ENCODE results near the gene ROCK2.

ROCK2 gene

GRCh38 chr2:11388262-11389051 lies 44.0 kb upstream of the ROCK2 start:
- H3K4me3 ChIP-seq (ENCODE audit: low read length), result no peak overlapping the region
- TF ChIP-seq, protein P1, sequence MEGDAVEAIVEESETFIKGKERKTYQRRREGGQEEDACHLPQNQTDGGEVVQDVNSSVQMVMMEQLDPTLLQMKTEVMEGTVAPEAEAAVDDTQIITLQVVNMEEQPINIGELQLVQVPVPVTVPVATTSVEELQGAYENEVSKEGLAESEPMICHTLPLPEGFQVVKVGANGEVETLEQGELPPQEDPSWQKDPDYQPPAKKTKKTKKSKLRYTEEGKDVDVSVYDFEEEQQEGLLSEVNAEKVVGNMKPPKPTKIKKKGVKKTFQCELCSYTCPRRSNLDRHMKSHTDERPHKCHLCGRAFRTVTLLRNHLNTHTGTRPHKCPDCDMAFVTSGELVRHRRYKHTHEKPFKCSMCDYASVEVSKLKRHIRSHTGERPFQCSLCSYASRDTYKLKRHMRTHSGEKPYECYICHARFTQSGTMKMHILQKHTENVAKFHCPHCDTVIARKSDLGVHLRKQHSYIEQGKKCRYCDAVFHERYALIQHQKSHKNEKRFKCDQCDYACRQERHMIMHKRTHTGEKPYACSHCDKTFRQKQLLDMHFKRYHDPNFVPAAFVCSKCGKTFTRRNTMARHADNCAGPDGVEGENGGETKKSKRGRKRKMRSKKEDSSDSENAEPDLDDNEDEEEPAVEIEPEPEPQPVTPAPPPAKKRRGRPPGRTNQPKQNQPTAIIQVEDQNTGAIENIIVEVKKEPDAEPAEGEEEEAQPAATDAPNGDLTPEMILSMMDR (conservative IDR thresholded peaks at IDR 0.05; ENCODE audit: low read length), result no peak
- no peak for DNase-seq (ENCODE audit: low read depth)

DNA sequence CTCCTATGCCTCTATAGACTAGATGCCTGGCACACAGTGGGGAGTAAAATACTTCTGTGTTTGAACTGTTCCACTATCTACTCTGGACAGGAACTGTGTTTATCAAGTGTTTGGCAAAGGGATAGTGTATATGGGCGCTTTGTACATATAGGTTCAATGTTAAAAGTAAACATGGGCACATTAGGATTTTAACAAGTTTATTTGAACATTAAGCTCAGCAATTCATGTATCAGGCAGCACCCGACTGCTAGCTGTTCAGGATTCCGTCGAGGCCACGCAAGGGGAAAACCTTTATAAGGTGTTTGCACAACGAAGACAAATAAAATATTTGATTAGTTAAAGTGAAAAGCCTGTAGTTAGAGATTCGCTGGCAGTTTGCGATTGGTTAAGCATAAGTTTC lies 43.4 kb upstream of the ROCK2 start:
- TF ChIP-seq, protein P1 (conservative IDR thresholded peaks at IDR 0.05; ENCODE audit: low read length), result no peak
- no peak for DNase-seq (ENCODE audit: low read depth)
- no peak overlapping the region for H3K4me3 ChIP-seq (ENCODE audit: low read length)

- peak; percentile 89 for DNase-seq (ENCODE audit: low read depth)
- H3K4me3 ChIP-seq (ENCODE audit: low read length), result no peak overlapping the region
- TF ChIP-seq, protein P1 (conservative IDR thresholded peaks at IDR 0.05; ENCODE audit: low read length), result no peak
Measured at GRCh38 chr2:11387100-11387390, 42.6 kb upstream of the ROCK2 start.

DNA sequence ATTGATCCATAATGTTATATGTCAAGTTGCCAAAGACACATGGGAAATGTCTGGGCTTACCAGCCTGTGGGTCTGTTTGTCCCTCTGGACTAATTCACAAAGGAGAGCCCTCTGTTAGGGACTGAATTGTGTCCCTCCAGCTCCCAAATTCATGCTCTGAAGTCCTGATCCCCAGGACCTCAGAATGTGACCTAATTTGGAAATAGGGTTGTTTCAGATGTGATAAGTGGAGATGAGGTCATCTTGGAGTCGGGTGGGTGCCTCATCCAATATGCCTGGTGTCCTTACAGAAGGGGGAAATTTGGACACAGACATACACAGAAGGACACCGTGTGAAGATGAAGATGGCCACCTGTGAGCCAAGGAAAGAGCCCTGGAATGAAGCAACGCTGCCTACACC lies 41.4 kb upstream of the ROCK2 start:
- TF ChIP-seq, protein P1 (conservative IDR thresholded peaks at IDR 0.05; ENCODE audit: low read length), result no peak
- no peak for DNase-seq (ENCODE audit: low read depth)
- H3K4me3 ChIP-seq (ENCODE audit: low read length), result no peak overlapping the region

- DNase-seq (ENCODE audit: low read depth), result no peak
- TF ChIP-seq, protein P1 (conservative IDR thresholded peaks at IDR 0.05; ENCODE audit: low read length), result no peak
- no peak overlapping the region for H3K4me3 ChIP-seq (ENCODE audit: low read length)
Measured at GRCh38 chr2:11385216-11385615, 40.8 kb upstream of the ROCK2 start.

- TF ChIP-seq, protein P1 (conservative IDR thresholded peaks at IDR 0.05; ENCODE audit: low read length), result no peak
- no peak overlapping the region for H3K4me3 ChIP-seq (ENCODE audit: low read length)
- peak; percentile 94 for DNase-seq (ENCODE audit: low read depth)
Measured at GRCh38 chr2:11379558-11379957, 35.1 kb upstream of the ROCK2 start.

DNA sequence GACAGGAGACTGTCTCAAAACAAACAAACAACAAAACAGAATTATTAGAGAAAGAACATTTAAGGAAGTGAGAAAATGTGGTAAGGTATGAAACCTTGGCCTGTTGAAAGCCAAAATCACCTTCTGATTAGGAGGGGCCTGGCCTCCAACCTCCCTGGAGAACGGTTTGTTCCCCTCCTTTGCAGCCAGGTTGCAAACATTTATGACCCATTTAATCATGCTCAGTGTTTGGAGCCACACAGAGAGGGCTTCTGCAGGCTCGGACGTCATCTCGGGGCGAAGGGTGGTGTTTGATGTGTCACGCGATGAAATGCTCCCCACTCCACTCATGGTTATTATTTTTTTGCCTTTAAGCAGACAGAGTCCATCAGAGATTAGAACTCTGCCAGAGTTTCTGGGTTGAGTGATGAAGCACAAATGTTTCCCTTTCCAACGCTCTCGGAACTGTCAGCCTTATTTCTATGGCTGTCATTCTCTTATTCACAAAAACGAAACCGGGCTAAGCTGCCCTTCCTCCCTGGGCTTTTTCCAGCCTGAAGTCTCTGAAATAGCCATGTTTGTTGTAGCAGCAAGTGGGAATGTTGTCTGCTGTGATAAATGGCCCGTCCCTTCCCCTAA lies 33.6 kb upstream of the ROCK2 start:
- TF ChIP-seq, protein P1 (conservative IDR thresholded peaks at IDR 0.05; ENCODE audit: low read length), result no peak
- peak; percentile 40 for DNase-seq (ENCODE audit: low read depth)
- H3K4me3 ChIP-seq (ENCODE audit: low read length), result no peak overlapping the region

Measured in AG10803 (cell line).